Adrenal gland (tissue), 5 donors: Measurements from ENCODE around the gene PDE8A.

Source experiments
- POLR2A ChIP-seq, 2 donors: fragments of 450-650 bp; IDR thresholded peaks; one replicate each; pipeline ENCODE4 v1.6.1; 2017; ENCODE audit warnings: antibody characterized with exemption in 2 of 2, mild to moderate bottlenecking in 2 of 2, moderate library complexity in 1 of 2
- TF ChIP-seq, protein P1 (sequence below), 6 experiments: fragments of 450-650 bp in 4 of 6; fragments of 200-600 bp in 2 of 6; sonication (generic) in 1 of 6; IDR thresholded peaks; 1 replicate in 5 of 6; 2 replicates in 1 of 6; pipeline versions ENCODE4 v1.5.1 to v1.8.0; 2016 to 2021; ENCODE audit warnings: antibody characterized with exemption in 6 of 6, mild to moderate bottlenecking in 2 of 6, moderate library complexity in 1 of 6
- donor health status: DM: no; HTN: no; CAD: no.

DNA sequence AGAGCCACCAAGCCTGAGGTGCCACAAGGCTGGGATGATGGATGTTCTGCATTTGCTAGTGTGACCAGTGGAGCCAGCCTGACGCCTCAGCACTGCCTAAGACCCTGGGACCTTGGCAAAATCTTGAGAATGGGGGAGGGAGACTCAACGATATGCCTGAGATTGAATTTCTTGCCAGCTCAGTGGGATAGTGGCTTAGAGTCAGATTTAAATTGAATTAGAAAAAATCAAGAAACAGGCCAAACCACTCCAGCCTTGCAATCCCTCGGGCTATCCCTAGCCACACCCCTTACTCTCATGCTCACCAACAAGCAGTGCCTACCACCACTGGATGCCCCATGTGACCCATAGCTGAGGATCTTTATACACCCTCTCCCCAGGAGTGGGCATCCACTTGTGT is 18.7 kb upstream of the PDE8A start:
- TF ChIP-seq POLR2A (IDR thresholded peaks at IDR 0.05) = no peak
- TF ChIP-seq, protein P1, sequence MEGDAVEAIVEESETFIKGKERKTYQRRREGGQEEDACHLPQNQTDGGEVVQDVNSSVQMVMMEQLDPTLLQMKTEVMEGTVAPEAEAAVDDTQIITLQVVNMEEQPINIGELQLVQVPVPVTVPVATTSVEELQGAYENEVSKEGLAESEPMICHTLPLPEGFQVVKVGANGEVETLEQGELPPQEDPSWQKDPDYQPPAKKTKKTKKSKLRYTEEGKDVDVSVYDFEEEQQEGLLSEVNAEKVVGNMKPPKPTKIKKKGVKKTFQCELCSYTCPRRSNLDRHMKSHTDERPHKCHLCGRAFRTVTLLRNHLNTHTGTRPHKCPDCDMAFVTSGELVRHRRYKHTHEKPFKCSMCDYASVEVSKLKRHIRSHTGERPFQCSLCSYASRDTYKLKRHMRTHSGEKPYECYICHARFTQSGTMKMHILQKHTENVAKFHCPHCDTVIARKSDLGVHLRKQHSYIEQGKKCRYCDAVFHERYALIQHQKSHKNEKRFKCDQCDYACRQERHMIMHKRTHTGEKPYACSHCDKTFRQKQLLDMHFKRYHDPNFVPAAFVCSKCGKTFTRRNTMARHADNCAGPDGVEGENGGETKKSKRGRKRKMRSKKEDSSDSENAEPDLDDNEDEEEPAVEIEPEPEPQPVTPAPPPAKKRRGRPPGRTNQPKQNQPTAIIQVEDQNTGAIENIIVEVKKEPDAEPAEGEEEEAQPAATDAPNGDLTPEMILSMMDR (IDR thresholded peaks at IDR 0.05) = no peak
